GM19468 (cell line): ENCODE data around the gene TBC1D3K.
"Not testable (repeated sequence)": the region's sequence is repeated elsewhere in the genome, so short reads cannot be mapped to it uniquely, and the experiment has no call there.

Source experiments
- ATAC-seq: cut with Tn5 transposase; IDR thresholded peaks from one replicate; pipeline ENCODE4 v1.9.1; 2021; ENCODE audit warnings: mild to moderate bottlenecking, moderate library complexity, moderate number of reproducible peaks; ENCODE audit not compliant: unreplicated experiment; ENCODE audit errors: extremely low read depth

The TBC1D3K gene

GRCh38 chr17:37924115-37924514 is at the start of gene TBC1D3K:
TSS of gene TBC1D3K (plus strand) at chr17:37924415. CDS start at chr17:37926000, 1,585 bp downstream.
- not testable (repeated sequence) for ATAC-seq

- ATAC-seq = no peak
Observed at GRCh38 chr17:37884516-37884915, 39.7 kb upstream of the TBC1D3K start.

- ATAC-seq = no peak
Observed at GRCh38 chr17:37885136-37885535, 39.1 kb upstream of the TBC1D3K start.

GRCh38 chr17:37888881-37889280 is 35.3 kb upstream of the TBC1D3K start:
- no peak for ATAC-seq

- ATAC-seq = not testable (repeated sequence)
Observed at GRCh38 chr17:37896961-37897360, 27.3 kb upstream of the TBC1D3K start.
